ENCODE data around the gene GAS6.

GAS6 gene

DNA sequence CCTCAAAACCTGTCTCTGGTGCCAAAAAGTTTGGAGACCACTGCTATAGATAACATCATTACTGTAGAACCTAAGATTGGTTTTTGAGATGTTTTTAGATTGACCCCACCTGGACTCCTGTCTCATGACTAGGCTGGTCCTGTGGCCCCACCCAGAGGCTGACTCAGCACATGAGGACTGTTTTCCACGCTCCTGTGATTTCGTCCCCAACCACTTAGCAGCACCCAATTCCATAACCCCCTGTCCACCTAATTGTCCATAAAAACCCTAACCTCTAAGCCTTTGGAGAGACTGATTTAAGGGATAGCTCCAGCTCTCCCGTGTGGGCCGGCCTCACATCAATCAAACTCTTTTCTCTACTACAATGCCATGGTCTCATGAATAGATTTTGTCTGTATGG, 25.6 kb upstream of the GAS6 start:
- no peak overlapping the region for H3K4me3 ChIP-seq (ENCODE audit: low read depth, low read length)
- no peak for DNase-seq (ENCODE audit: low read depth)

- H3K4me3 ChIP-seq (ENCODE audit: low read depth, low read length) = no peak overlapping the region
- DNase-seq (ENCODE audit: low read depth) = no peak
Measured at GRCh38 chr13:113888701-113889330, 24.9 kb upstream of the GAS6 start.

GRCh38 chr13:113887700-113888201, 23.9 kb upstream of the GAS6 start:
- DNase-seq (ENCODE audit: low read depth) = no peak
- no peak overlapping the region for H3K4me3 ChIP-seq (ENCODE audit: low read depth, low read length)

DNA sequence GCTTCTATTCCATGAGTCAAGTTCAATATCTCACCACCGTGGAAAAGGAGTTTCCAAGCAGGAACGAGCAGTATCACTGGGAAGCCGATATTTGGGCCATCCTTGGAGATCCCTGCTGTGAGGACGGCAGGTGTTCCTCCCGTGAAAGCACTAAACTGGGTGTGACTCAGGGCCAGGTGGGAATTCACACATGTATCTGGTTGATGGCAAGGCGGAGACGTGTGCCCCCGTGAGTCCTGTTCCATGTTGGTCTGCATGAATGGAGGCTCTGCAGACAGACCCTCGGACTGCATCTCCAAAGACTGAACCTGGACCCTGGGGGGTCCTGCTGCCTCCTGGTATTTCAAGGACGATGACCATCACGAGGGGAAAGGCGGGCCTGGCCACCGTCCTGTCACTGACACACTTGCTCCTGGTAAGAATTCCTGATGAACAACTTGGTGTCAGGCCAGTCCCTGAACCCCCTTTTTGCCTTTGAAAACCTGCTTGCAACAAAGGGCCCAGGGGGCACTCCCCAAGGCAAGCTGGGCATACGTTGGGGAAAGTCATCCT, 22.8 kb upstream of the GAS6 start:
- no peak overlapping the region for H3K4me3 ChIP-seq (ENCODE audit: low read depth, low read length)
- no peak for DNase-seq (ENCODE audit: low read depth)

DNA sequence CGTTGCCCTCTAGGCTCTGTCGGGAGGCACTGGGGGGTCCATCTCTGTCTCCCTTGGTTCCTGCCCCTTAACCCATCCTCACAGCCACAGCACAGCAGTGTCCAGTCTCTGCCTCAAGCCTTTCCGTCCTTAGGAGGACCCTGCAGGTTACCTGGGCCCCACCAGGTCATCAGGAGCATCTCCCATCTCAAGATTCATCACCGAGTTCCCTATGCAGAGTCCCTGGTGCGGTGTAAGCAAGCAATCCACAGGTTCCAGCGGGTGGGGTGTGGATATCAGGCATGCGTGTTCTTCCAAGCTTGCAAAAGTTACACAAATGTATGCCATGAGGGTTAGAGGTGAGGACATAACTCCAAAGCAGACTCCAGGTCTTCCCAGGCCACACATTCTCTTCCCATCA, 20.9 kb upstream of the GAS6 start:
- DNase-seq (ENCODE audit: low read depth) = no peak

DNA sequence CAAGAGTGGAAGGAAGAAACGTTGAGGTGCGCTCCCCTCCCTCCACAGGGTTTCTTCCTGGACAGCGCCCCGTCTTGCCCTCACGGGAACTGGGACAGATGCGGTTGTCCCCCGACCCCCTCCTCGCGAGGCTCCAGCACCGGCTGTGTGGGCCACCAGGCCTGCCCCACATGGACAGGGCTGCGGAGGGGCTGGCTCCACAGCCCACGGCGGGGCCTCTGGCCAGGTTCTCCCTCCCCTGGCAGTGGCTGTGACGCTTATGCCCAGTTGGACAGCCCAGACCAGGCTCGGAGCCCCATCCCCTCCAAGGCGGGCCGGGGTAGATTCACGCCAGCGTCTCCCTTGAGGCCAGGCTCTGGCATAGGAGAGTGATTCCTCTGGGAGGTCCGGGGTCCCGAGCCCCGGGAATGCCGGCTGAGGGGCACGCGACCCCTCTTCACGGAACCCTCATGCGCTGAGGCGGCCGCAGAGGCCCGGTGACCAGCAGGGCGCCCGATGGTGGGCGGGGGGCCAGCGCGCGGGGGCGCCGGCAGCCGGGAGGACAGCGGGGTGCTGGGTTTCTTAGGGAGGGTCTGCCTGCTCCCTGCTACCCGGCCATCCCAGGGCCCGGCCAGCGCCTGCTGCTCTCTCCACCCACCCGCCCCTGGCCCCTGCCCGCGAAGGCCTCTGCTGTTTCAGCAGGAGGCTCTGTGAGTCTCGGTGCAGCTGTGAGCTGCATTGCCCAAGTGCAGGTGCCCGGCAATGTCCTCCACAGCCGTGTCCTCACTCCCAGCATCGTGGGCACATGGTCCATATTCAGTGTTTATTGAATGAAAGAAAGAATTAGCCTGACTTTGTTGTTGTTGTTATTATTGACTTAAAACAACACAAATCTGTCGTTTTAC, 20.3 kb upstream of the GAS6 start:
- no peak overlapping the region for H3K4me3 ChIP-seq (ENCODE audit: low read depth, low read length)
- no peak for DNase-seq (ENCODE audit: low read depth)

More for the DNA sequence above, 20.9 kb upstream of the GAS6 start:
- no peak overlapping the region for H3K4me3 ChIP-seq (ENCODE audit: low read depth, low read length)

GRCh38 chr13:113883314-113883811, 19.5 kb upstream of the GAS6 start:
- H3K4me3 ChIP-seq (ENCODE audit: low read depth, low read length) = no peak overlapping the region
- DNase-seq (ENCODE audit: low read depth) = no peak

DNA sequence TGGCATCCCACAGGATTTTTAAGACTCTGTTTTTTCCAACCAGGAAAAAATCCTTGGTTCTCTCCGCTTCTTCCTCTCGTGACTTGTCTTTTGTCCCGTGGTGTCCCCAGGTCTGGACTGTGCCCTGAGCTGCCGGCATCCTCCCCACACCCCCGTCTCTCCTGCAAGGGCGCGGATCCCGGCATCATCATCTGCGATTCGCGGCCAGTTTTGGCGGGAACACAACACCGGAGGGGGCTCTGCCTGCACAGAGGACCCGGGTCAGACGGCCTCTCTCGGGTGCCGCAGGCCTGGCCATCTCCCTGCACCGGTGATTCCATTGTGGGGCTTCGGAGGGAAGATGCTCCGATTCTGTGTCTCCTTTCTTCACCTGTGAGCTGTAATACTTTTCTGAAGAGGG, 18.8 kb upstream of the GAS6 start:
- H3K4me3 ChIP-seq (ENCODE audit: low read depth, low read length) = no peak overlapping the region
- no peak for DNase-seq (ENCODE audit: low read depth)

- no peak for DNase-seq (ENCODE audit: low read depth)
- H3K4me3 ChIP-seq (ENCODE audit: low read depth, low read length) = no peak overlapping the region
Measured at GRCh38 chr13:113882267-113882630, 18.4 kb upstream of the GAS6 start.

DNA sequence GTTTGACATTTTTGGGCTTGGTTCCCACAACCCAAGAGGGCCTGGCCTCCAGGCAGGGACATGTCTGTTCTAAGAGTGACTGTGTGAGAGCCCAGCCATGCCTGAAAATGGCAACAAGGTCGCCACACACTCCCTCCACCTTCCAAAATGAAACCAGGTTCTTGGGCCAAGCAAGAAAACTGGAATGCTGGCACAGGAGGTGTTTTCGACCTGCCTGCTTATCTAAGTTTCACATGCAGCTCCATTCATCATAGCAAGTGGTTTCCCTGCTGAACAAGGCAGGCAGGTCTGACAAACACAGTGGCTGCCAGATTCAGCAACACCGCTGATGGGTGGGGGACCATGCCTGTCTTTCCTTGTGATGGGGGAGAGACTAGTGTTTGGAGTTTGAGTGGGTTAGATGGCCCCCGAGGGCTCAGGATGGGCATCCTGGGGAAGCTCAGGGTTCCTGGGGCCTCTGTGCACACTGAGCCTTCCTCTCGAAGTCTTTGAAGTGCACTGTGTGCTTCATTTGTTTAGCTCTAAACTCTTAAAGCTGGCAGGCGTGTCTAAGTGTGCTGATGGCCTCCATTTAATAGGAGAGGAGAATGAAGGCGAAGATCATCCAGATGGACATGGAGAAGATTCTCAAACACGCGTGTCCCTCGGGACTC, 17.9 kb upstream of the GAS6 start:
- DNase-seq (ENCODE audit: low read depth) = no peak
- H3K4me3 ChIP-seq (ENCODE audit: low read depth, low read length) = no peak overlapping the region

- H3K4me3 ChIP-seq (ENCODE audit: low read depth, low read length) = no peak overlapping the region
- DNase-seq (ENCODE audit: low read depth) = no peak
Measured at GRCh38 chr13:113880651-113881611, 17.1 kb upstream of the GAS6 start.

DNA sequence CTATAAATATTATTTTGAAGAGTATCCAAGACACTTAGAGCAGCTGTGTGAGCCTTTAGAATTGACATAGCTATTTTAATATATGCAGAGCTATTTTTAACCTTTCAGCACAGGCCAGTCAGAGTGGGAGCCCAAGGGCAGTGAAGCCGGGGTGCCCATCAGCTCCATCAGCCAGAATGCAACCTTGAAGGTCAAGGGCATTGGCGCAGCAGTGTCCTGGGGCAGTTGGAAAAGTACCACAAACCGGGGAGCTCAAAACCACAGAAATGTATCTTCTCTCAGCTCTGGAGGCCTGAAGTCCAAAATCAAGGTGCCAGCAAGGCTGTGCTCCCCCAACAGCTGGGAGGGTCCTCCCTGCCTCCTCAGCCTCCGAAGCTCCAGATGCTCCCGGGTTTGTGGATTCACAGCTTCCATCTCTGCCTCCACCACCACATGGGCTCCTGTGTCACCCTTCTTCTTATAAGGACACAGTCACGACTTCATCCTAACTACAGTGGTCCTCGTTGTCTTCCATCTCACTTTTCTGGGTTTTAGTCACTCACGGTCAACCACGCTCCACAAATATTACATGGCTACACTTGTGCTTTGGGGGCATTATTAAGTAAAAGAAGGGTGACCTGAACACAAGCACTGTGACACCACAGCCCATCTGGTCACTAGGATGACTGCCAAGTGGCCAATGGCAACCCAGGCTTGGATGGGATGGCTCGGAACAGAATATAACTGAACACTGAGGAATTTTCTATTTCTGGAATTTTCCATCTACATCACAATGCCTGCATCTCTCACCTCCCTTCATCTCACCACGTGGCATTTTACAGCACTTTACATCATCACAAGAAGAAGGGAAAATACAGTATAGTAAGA, 15.9 kb upstream of the GAS6 start:
- no peak for DNase-seq (ENCODE audit: low read depth)
- H3K4me3 ChIP-seq (ENCODE audit: low read depth, low read length) = no peak overlapping the region

- no peak overlapping the region for H3K4me3 ChIP-seq (ENCODE audit: low read depth, low read length)
- DNase-seq (ENCODE audit: low read depth) = no peak
Measured at GRCh38 chr13:113879017-113879416, 15.1 kb upstream of the GAS6 start.

DNA sequence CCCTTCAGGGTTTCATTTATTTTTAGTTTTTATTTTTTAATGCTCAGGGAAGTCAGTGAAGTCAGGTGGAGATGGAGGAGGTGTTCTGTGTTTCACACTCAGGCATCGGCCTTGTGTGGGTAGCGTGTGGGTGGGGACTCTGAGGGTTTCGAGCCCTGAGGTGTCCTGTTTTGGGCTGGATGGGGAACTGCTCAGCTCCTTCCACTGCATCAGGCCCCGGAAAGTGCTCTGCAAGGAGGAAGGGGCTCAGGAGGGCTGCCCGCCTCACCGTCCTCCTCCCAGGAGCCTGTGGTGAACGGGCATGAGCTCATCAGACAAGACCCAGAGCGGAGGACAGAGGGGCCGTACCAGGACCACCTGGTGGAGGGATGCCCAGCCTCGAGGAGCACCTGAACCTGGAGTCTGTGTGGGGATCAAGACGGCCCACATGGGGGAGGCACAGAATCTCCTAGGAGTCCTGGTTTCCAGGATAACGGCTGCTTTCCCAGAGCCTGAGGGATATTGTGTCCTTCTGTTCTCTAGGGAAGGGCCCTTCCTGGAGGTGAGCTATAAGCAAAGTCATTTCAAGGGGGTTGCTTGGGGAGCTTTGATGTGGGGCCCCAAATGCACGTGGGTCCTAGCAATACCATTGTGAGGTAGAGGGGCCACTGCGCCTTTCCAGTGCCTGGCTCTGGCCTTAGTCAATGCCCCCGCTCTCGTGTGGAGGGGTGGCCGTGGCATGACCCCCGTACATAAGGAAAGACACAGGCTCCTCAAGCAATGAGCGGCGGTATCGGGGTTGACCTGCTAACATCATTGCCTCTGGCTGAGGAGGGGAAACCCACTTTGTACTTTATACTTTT, 13.5 kb upstream of the GAS6 start:
- no peak for DNase-seq (ENCODE audit: low read depth)
- H3K4me3 ChIP-seq (ENCODE audit: low read depth, low read length) = no peak overlapping the region

DNA sequence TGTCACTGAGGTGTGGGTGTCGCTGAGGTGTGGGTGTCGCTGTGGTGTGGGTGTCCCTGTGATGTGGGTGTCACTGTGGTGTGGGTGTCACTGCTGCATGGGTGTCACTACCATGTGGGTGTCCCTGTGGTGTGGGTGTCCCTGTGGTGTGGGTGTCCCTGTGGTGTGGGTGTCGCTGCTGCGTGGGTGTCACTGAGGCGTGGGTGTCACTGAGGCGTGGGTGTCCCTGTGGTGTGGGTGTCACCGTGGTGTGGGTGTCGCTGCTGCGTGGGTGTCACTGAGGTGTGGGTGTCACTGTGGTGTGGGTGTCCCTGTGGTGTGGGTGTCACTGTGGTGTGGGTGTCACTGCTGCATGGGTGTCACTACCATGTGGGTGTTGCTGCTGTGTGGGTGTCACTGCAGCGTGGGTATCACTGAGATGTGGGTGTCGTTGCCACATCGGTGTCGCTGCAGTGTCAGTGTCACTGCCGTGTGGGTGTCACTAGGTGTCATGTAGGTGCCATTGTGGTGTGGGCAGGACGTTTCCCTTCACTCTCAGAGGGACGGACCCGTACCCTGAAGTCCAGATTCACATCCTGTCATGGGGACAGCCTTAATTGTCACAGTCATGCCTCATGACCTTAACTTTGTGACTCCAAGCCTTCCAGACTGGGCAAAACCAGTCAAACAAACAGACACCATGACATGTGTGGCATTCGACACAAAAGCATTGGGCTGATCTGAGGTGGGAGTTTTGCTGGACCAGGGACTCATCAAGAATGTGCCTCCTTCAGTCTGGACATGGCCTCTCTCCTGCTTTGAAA, 12.7 kb upstream of the GAS6 start:
- H3K4me3 ChIP-seq (ENCODE audit: low read depth, low read length) = no peak overlapping the region
- DNase-seq (ENCODE audit: low read depth) = no peak

- DNase-seq (ENCODE audit: low read depth) = no peak
- no peak overlapping the region for H3K4me3 ChIP-seq (ENCODE audit: low read depth, low read length)
Measured at GRCh38 chr13:113875837-113876281, 12.0 kb upstream of the GAS6 start.

Data from skeletal muscle cell (primary cell).